Upper lobe of left lung (tissue), 4 donors: ENCODE results near the gene CCL11.

ENCODE experiments used
- EP300 ChIP-seq, 4 donors: sonication (generic); formaldehyde crosslinking; IDR thresholded peaks; one replicate each; pipeline ENCODE4 v1.5.1; 2017; ENCODE audit warnings: antibody characterized with exemption in 4 of 4, control low read depth in 2 of 4
- POLR2AphosphoS5 ChIP-seq, 2 donors: sonication (generic); formaldehyde crosslinking; IDR thresholded peaks; one replicate each; pipeline ENCODE4 v1.5.1; 2017; ENCODE audit warnings: antibody characterized with exemption in 2 of 2
- TF ChIP-seq, protein P1 (sequence below), 6 experiments: fragments of 450-650 bp in 4 of 6; fragments of 200-600 bp in 2 of 6; sonication (generic) in 2 of 6; IDR thresholded peaks; one replicate each; pipeline ENCODE4 v1.5.1; 2016 to 2019; ENCODE audit warnings: antibody characterized with exemption in 6 of 6

DNA sequence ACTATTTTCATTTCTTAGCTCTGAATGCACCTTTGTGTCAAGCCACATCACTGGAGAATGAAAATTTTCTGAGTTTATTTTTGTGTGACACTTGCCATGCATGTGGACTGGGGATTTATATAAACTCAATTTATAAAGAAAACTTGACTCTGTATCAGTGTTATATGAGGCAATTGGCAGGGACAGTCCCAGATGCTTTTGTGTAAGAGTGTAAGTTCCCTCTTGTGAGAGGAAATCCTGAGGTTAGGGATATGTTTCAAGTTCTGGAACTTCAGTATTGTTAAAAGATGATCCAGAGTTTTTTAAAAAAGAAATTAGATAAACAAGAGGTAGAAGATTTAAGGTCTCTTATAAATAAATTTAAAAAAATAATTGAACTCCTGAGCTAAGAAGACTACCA, 22.8 kb downstream of the CCL11 start:
- TF ChIP-seq EP300 (IDR thresholded peaks at IDR 0.05) (no peak), POLR2AphosphoS5 (IDR thresholded peaks at IDR 0.05) (no peak)
- TF ChIP-seq, protein P1, sequence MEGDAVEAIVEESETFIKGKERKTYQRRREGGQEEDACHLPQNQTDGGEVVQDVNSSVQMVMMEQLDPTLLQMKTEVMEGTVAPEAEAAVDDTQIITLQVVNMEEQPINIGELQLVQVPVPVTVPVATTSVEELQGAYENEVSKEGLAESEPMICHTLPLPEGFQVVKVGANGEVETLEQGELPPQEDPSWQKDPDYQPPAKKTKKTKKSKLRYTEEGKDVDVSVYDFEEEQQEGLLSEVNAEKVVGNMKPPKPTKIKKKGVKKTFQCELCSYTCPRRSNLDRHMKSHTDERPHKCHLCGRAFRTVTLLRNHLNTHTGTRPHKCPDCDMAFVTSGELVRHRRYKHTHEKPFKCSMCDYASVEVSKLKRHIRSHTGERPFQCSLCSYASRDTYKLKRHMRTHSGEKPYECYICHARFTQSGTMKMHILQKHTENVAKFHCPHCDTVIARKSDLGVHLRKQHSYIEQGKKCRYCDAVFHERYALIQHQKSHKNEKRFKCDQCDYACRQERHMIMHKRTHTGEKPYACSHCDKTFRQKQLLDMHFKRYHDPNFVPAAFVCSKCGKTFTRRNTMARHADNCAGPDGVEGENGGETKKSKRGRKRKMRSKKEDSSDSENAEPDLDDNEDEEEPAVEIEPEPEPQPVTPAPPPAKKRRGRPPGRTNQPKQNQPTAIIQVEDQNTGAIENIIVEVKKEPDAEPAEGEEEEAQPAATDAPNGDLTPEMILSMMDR (IDR thresholded peaks at IDR 0.05): no peak
